Cardiac muscle cell (in vitro differentiated cells and primary cell): ENCODE measurements around the gene VPS35L. TPM values are rescaled to one million over a fixed set of nuclear protein-coding genes. Genes with fewer than 3 reads are reported as not detected.
A peak's percentile ranks its signal among the peaks of the same experiment; 100 is the strongest.

Experiments used
- DNase-seq, 2 donors: peaks; one replicate each; pipeline versions ENCODE4 v3.0.0 to v3.0.0-alpha.2; 2010 to 2017; ENCODE audit warnings: low read depth in 1 of 2, low spot score in 1 of 2
- H3K27ac ChIP-seq: fragments of 200-600 bp; sonication (generic); 2 replicates; pipeline ENCODE4 v1.5.1; 2016
- H3K27me3 ChIP-seq: fragments of 200-600 bp; sonication (generic); 2 replicates; pipeline ENCODE4 v1.6.0; 2016; ENCODE audit warnings: control low read depth
- H3K36me3 ChIP-seq: fragments of 200-600 bp; sonication (generic); 2 replicates; pipeline ENCODE4 v1.5.1; 2016; ENCODE audit warnings: control low read depth
- H3K4me1 ChIP-seq: fragments of 200-600 bp; sonication (generic); 2 replicates; pipeline ENCODE4 v1.8.1; 2017; ENCODE audit warnings: low read depth, mild to moderate bottlenecking, mixed run types
- H3K4me3 ChIP-seq: fragments of 200-600 bp; sonication (generic); 2 replicates; pipeline ENCODE4 v1.5.1; 2016; ENCODE audit warnings: mild to moderate bottlenecking
- H3K9me3 ChIP-seq: fragments of 200-600 bp; sonication (generic); 2 replicates; pipeline ENCODE4 v1.5.1; 2017; ENCODE audit warnings: low read depth, mild to moderate bottlenecking, control low read depth
- CTCF ChIP-seq: IDR thresholded peaks from 2 replicates; pipeline ENCODE4 v1.5.1; 2012; ENCODE audit warnings: low read depth, mild to moderate bottlenecking, low read length
- polyA plus RNA-seq: library from polyadenylated mRNA; unstranded; fragments of >200 nt; fragmentation: Nextera tagmentation; extraction: Ambion mirVana; gene quantifications from 2 replicates; pipeline ENCODE4 v1.2.1, GENCODE V29; 2016
- total RNA-seq: library from RNA; depleted of rRNA; stranded (reverse); fragments of >200 nt; gene quantifications from 2 replicates; pipeline ENCODE4 v1.2.3, GENCODE V29; 2016

VPS35L gene
- total and polyA plus RNA-seq, 2 experiments from 2014 or later: 31.5 to 61.6 TPM

GRCh38 chr16:19642501-19642900 lies 87.0 kb downstream of the VPS35L start:
- no peaks in the 10 kb centered on the region for H3K9me3 ChIP-seq
- no peaks in the 10 kb centered on the region for H3K27me3 ChIP-seq
- no peak overlapping the region for H3K4me3 ChIP-seq
- no peaks in the 10 kb centered on the region for H3K4me1 ChIP-seq
- no peak for DNase-seq
- no peak overlapping the region for H3K27ac ChIP-seq
- peaks cover 28% of the 10 kb centered on the region for H3K36me3 ChIP-seq
- TF ChIP-seq CTCF: no peak

GRCh38 chr16:19644877-19645276 lies 89.4 kb downstream of the VPS35L start:
- peaks cover 12% of the 10 kb centered on the region for H3K36me3 ChIP-seq
- no peak for TF ChIP-seq CTCF
- no peaks in the 10 kb centered on the region for H3K4me1 ChIP-seq
- H3K27me3 ChIP-seq: no peaks in the 10 kb centered on the region
- no peaks in the 10 kb centered on the region for H3K9me3 ChIP-seq
- H3K27ac ChIP-seq: no peak overlapping the region
- no peak overlapping the region for H3K4me3 ChIP-seq
- peak in 1 of 2 donors; percentile 79 for DNase-seq

GRCh38 chr16:19645557-19645981 lies 90.1 kb downstream of the VPS35L start:
- H3K27me3 ChIP-seq: no peaks in the 10 kb centered on the region
- no peak overlapping the region for H3K27ac ChIP-seq
- DNase-seq: peak in 1 of 2 donors; percentile 55
- TF ChIP-seq CTCF: no peak
- no peak overlapping the region for H3K4me3 ChIP-seq
- H3K9me3 ChIP-seq: no peaks in the 10 kb centered on the region
- peaks cover 8% of the 10 kb centered on the region for H3K36me3 ChIP-seq
- no peaks in the 10 kb centered on the region for H3K4me1 ChIP-seq

GRCh38 chr16:19649980-19650379 lies 94.5 kb downstream of the VPS35L start:
- Histone ChIP-seq H3K9me3 (no peaks in the 10 kb centered on the region), H3K36me3 (peaks cover 24% of the 10 kb centered on the region), H3K27ac (no peak overlapping the region), H3K4me3 (no peak overlapping the region), H3K27me3 (no peaks in the 10 kb centered on the region), H3K4me1 (no peaks in the 10 kb centered on the region)
- DNase-seq: no peak
- no peak for TF ChIP-seq CTCF

- Histone ChIP-seq H3K4me1 (no peaks in the 10 kb centered on the region), H3K9me3 (no peaks in the 10 kb centered on the region), H3K27ac (no peak overlapping the region), H3K36me3 (peaks cover 29% of the 10 kb centered on the region), H3K4me3 (no peak overlapping the region), H3K27me3 (no peaks in the 10 kb centered on the region)
- TF ChIP-seq CTCF: no peak
- no peak for DNase-seq
These were observed 98.6 kb downstream of the VPS35L start for GRCh38 chr16:19654147-19654546.
